LHCN-M2 (cell line): Measurements from ENCODE around the gene TIMM50. TPM values are rescaled to one million over a fixed set of nuclear protein-coding genes. Genes with fewer than 3 reads are reported as not detected.
"Not testable (repeated sequence)": the region's sequence is repeated elsewhere in the genome, so short reads cannot be mapped to it uniquely, and the experiment has no call there.

Source experiments
- DNase-seq: peaks from one replicate; pipeline ENCODE4 v3.0.0-alpha.2; 2012; ENCODE audit warnings: low read depth
- total RNA-seq: library from RNA; depleted of rRNA; stranded (reverse); fragments of >200 nt; gene quantifications from 2 replicates; pipeline ENCODE4 v1.2.3, GENCODE V29; 2014

TIMM50 gene
- total RNA-seq, 1 experiment from 2014 or later, result 99.1 TPM

DNA sequence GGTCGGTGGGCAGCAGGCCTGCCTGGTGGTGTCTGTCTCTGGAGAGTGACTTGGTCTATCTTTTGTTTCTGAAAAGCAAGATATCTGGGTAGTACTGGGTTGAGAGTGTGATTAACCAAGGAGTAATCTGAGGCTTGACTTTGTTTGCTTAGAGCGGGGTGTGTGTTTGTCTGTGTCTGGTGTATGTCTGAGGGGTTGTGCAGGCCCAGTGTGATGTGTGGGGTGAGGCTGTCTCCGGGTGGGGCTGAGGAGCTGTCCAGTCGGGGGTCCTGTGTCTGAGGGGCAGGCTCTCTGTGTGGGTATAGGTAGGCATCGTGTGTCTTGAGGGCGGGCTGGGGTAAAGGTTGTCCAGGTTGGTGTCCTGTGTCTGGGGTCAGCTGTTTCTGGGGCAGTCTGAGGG is 11.1 kb upstream of the TIMM50 start:
- no peak for DNase-seq

DNA sequence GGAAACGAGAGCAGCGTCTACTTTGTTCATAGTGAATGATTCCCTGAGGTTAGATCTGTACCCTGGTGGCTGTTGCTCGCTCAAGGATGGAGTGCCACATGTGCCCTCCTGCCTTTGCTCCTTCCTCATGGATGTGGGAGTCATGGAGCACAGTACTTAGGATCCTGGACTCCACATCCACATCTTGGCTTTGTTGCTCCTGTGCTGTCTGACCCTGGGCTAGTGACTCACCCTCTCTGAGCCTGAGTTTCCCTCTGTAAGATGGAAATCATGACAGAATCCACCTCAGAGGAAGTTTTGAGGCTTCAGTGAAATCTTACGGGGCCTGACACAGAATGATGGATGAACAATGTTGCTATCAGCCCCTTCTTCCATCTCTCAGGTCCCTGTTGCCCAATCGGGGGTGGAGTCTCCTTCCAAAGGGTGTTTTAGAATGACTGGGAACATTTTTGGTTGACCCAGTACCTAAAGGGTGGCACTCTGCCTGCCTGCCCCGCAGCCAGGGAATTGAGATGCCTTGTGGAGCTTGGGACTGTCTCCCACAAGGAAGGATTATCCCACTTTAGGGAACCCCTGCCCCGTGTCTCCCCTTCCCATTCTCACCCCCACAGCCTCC is 9.8 kb upstream of the TIMM50 start:
- DNase-seq, result no peak

DNA sequence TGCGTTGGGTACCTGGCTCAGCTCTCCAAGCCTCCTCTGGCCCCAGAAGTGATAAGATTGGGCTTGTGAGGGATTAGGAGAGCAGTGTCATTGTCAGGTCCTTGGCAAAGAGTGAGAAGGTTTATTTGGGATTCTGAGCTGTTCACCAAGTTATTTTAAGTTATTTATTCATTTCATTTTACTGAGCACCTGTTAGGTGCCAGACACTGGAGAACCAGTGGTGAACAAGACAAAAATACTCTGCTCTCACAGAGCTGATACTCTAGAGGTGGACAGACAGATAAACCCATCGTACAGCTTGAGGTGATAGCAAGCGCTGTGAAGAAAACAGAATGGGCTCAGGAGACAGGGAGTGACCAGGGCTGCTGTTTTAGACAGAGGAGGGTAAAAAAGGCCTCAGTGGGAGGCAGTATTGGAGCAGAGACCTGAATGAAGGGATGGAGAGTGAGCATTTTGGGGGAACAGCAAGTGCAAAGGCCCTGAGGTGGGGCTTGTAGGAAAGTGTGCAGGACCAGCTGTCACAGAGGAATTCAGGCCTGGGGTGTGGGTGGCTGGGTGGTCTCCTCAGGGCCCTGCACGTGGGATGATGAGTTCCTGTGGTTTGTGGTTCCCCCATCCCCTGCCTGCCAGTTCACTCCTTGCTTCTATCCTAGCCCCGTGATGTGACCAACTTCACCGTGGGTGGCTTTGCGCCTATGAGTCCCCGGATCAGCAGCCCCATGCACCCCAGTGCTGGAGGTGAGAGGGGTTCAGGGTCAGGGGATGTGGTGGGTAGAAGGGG is 8.7 kb upstream of the TIMM50 start:
- DNase-seq, result no peak

- DNase-seq, result no peak
Measured at GRCh38 chr19:39472746-39473442, 7.7 kb upstream of the TIMM50 start.

DNA sequence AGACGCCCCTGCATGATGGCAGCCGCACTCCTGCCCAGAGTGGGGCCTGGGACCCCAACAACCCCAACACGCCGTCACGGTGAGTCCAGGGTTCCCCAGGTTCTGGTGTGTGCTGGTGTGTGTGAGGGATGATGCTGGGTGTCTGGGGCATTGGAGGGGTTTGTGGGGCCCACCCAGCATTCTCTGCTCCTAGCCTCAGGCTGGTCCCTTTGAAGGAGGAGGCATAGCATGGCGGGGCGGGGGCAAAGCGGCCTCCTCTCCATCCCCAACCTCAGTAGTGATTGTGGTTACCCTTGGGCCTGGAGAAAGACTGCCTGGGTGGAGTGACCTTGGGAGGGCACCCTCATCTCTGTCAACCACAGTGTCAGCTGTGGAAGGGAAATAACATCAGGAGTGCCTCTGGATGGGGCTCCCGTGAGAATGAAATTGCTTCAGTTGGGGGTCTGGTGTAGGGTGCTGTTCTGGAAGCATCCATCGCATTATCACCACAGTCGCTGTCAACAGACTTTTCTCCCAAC is 7.1 kb upstream of the TIMM50 start:
- no peak for DNase-seq

- DNase-seq, result no peak
Measured at GRCh38 chr19:39474139-39474620, 6.5 kb upstream of the TIMM50 start.

DNA sequence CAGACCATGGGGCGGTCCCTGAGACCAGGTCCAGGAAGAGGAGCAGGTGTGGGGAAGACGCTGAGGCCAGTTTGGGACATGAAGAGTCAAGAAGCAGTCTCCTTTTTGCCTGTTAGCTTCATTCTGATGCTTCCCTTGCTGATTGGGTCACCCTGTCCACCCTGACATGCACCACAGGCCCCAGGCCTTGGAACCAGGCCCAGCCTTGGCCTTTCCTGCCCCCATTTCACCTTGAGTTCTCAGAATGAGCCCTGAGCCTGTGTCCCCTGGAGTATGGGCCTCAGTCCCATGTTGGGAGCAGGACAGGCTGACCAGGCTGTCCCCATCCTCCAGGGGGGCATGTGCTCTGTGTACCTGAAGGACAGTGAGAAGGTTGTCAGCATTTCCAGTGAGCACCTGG is 4.9 kb upstream of the TIMM50 start:
- DNase-seq, result no peak

DNA sequence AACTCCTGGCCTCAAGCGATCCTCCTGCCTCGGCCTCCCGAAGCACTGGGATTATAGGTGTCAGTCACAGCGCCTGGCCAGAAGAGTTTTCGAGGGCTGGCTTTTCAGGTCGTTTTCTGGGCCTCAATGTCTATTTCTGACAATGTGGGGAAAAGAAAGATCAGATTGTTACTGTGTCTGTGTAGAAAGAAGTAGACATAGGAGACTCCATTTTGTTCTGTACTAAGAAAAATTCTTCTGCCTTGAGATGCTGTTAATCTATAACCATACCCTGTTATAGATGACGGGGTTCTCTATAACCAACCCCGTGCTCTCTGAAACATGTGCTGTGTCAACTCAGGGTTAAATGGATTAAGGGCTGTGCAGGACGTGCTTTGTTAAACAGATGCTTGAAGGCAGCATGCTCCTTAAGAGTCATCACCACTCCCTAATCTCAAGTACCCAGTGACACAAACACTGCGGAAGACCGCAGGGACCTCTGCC is 1.3 kb upstream of the TIMM50 start:
- DNase-seq, result not testable (repeated sequence)

- no peak for DNase-seq
Measured at GRCh38 chr19:39479916-39480315, 722 bp upstream of the TIMM50 start.

GRCh38 chr19:39481229-39481545 is 549 bp downstream of the TIMM50 start:
- peak; percentile 6 for DNase-seq

- no peak for DNase-seq
Measured at GRCh38 chr19:39481676-39482075, 1.0 kb downstream of the TIMM50 start.

GRCh38 chr19:39483141-39483540 is 2.5 kb downstream of the TIMM50 start:
- DNase-seq, result no peak

GRCh38 chr19:39489756-39490155 is 9.1 kb downstream of the TIMM50 start:
- DNase-seq, result no peak

- DNase-seq, result no peak
Measured at GRCh38 chr19:39492225-39492624, 11.6 kb downstream of the TIMM50 start.

GRCh38 chr19:39492788-39493187 is 12.2 kb downstream of the TIMM50 start:
- DNase-seq, result no peak

DNA sequence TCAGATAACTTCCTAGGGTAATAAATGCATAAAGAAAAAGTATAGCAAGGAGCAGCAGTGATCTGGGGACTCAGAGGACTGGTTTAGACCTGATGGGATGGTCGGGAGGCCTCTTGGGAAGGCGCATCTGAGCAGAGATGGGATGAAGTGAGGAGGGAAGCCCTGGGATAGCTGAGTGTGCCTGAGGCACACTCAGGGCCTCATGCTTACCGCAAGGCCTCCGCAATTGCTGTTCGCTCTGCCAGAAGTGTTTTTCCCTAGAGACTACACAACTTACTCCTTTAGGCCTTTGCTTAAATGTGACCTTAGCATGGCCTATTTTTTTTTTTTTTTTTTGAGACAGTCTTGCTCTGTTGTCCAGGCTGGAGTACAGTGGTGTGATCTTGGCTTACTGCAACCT is 14.0 kb downstream of the TIMM50 start:
- no peak for DNase-seq

- DNase-seq, result no peak
Measured at GRCh38 chr19:39496063-39496462, 15.4 kb downstream of the TIMM50 start.

DNA sequence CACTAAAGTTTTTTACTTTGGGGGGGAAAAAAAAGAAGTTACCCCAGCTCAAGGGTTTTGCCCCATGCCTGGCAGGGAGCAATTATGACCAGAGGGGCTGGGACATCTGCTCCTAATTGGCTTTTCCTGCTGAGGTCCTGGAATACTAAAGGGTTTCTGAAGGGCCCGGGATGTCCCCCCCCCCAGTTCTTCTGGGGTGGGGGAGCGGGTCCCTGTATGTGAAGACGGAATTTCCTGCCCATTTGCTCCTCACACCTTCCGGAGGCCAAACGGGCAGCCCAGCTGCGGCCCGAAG is 17.0 kb downstream of the TIMM50 start:
- DNase-seq, result no peak

GRCh38 chr19:39497996-39498797 is 17.6 kb downstream of the TIMM50 start:
- peak; percentile 18 for DNase-seq

- peak; percentile 12 for DNase-seq
Measured at GRCh38 chr19:39498798-39499642, 18.4 kb downstream of the TIMM50 start, which contains the start of gene DLL3. Gene DLL3, plus strand, starts transcription at chr19:39498947. Its CDS starts 28 bp downstream, at chr19:39498975.

GRCh38 chr19:39499932-39500331 is 19.3 kb downstream of the TIMM50 start:
- DNase-seq, result no peak
